PFSK-1 (cell line): ENCODE data around the gene VSTM4.

Source experiments
- POLR2AphosphoS5 ChIP-seq: IDR thresholded peaks from 2 replicates; pipeline ENCODE4 v1.6.1; 2012; ENCODE audit warnings: low read depth, mild to moderate bottlenecking, control low read depth, low read length, moderate library complexity
- REST ChIP-seq, 2 experiments: IDR thresholded peaks; 2 replicates each; pipeline versions ENCODE4 v1.6.1 to v1.8.0; 2011 to 2012; ENCODE audit warnings: low read depth in 2 of 2, low read length in 2 of 2, control low read depth in 1 of 2, inconsistent platforms in 1 of 2, mild to moderate bottlenecking in 1 of 2, moderate library complexity in 1 of 2; ENCODE audit not compliant: insufficient read depth in 1 of 2
- TAF1 ChIP-seq: IDR thresholded peaks from 2 replicates; pipeline ENCODE4 v1.6.1; 2012; ENCODE audit warnings: low read length, control low read depth, borderline replicate concordance; ENCODE audit not compliant: insufficient read depth

GRCh38 chr10:49054753-49055152 lies 60.6 kb downstream of the VSTM4 start:
- TF ChIP-seq POLR2AphosphoS5: no peak
- no peak for TF ChIP-seq REST (IDR thresholded peaks at IDR 0.05; ENCODE audit: insufficient read depth in 1 of 2, low read depth in 2 of 2, low read length in 2 of 2)
- TF ChIP-seq TAF1: no peak
